ENCODE data around the gene SKOR1. TPM values are rescaled to one million over a fixed set of nuclear protein-coding genes. Genes with fewer than 3 reads are reported as not detected.

SKOR1 gene
- total RNA-seq, 1 experiment from 2014 or later: 0.81 TPM

- RAD21 ChIA-PET (ENCODE audit: low non-redundant PET in 1 of 2, low total read pairs in 2 of 2, uncharacterized antibody in 2 of 2, unreplicated experiment in 2 of 2): no interaction called here
- ATAC-seq (no peak), DNase-seq (ENCODE audit: low read depth, low spot score) (no peak)
- CTCF ChIA-PET: no interaction called here
- Histone ChIP-seq H2AFZ (ENCODE audit: low read depth, low read length, poor library complexity, severe bottlenecking) (no peak overlapping the region), H3K4me3 (replicated peaks in 1 of 2; ENCODE audit: low read depth in 1 of 2, low read length in 2 of 2) (no peak overlapping the region), H3K9me3 (ENCODE audit: control insufficient read depth in 1 of 2, insufficient read depth in 1 of 2, low read depth in 1 of 2, low read length in 2 of 2) (peaks cover 4 to 10% of the 10 kb centered on the region in 2 experiments; a peak in 2 of 4 replicates), H3K36me3 (ENCODE audit: control insufficient read depth in 1 of 2, insufficient read depth in 2 of 2, low read length in 2 of 2) (no peaks in the 10 kb centered on the region), H3K79me2 (ENCODE audit: insufficient read depth, low read length) (no peaks in the 10 kb centered on the region), H3K27ac (ENCODE audit: low read depth, low read length) (no peak overlapping the region), H3K4me2 (ENCODE audit: low read length) (no peak overlapping the region), H3K4me1 (ENCODE audit: control insufficient read depth in 1 of 2, insufficient read depth in 2 of 2, low read length in 2 of 2) (no peaks in the 10 kb centered on the region), H4K20me1 (ENCODE audit: insufficient read depth) (no peaks in the 10 kb centered on the region), H3K9me2 (ENCODE audit: insufficient read depth) (no peaks in the 10 kb centered on the region), H3K27me3 (ENCODE audit: insufficient read depth, low read length) (no peaks in the 10 kb centered on the region), H3K9ac (ENCODE audit: low read length) (no peak overlapping the region)
- no TSS peak for BruUV-seq (replicated peaks)
- POLR2A ChIA-PET: no interaction called here
- no peak for TF ChIP-seq CEBPB (IDR thresholded peaks at IDR 0.05; ENCODE audit: low read depth)
- no peak for TF ChIP-seq CTCF (IDR thresholded peaks at IDR 0.05 in 2 of 3, conservative IDR thresholded peaks at IDR 0.05 in 1 of 3; ENCODE audit: borderline replicate concordance in 1 of 3, insufficient read depth in 1 of 3, low read depth in 2 of 3, low read length in 2 of 3)
- no peak for TF ChIP-seq RAD21 (IDR thresholded peaks at IDR 0.05; ENCODE audit: low read depth)
- TF ChIP-seq MAX (IDR thresholded peaks at IDR 0.05): no peak
- TF ChIP-seq ZFX (IDR thresholded peaks at IDR 0.05): no peak
- TF ChIP-seq ELF1 (IDR thresholded peaks at IDR 0.05; ENCODE audit: borderline replicate concordance, low read depth): no peak
- TF ChIP-seq EGR1 (IDR thresholded peaks at IDR 0.05; ENCODE audit: low read depth): no peak
- no peak for TF ChIP-seq CBX3 (IDR thresholded peaks at IDR 0.05; ENCODE audit: low read depth)
- TF ChIP-seq ZNF274 (IDR thresholded peaks at IDR 0.05; ENCODE audit: low read depth, low read length): no peak
- no peak for TF ChIP-seq FOSL1 (IDR thresholded peaks at IDR 0.05; ENCODE audit: low read depth)
- no peak for TF ChIP-seq YY1 (IDR thresholded peaks at IDR 0.05; ENCODE audit: extremely low read depth, insufficient replicate concordance, low read depth, low read length)
- TF ChIP-seq SP1 (IDR thresholded peaks at IDR 0.05; ENCODE audit: low read depth): no peak
- no peak for TF ChIP-seq SIN3A (IDR thresholded peaks at IDR 0.05; ENCODE audit: low read depth)
- no peak for TF ChIP-seq JUND (IDR thresholded peaks at IDR 0.05)
- TF ChIP-seq ZBTB33 (IDR thresholded peaks at IDR 0.05; ENCODE audit: extremely low read depth, insufficient replicate concordance, low read length): no peak
- no peak for TF ChIP-seq POLR2AphosphoS5 (IDR thresholded peaks at IDR 0.05; ENCODE audit: low read depth, low read length)
- TF ChIP-seq EZH2phosphoT487 (IDR thresholded peaks at IDR 0.05; ENCODE audit: borderline replicate concordance): no peak
- no peak for TF ChIP-seq TCF7L2 (IDR thresholded peaks at IDR 0.05; ENCODE audit: borderline replicate concordance, extremely low read depth, insufficient read depth, insufficient read length)
- TF ChIP-seq SRF (IDR thresholded peaks at IDR 0.05; ENCODE audit: low read depth): no peak
- no peak for TF ChIP-seq REST (IDR thresholded peaks at IDR 0.05; ENCODE audit: low read depth)
- intact Hi-C loops (cut with micrococcal nuclease): no loop called here
These were observed 44.4 kb downstream of the SKOR1 start for GRCh38 chr15:67869701-67870100.

Data from HCT116 (cell line).